GM21423 (cell line): Measurements from ENCODE around the gene MYO7B.

Experiments
- ATAC-seq: cut with Tn5 transposase; IDR thresholded peaks from one replicate; pipeline ENCODE4 v1.9.1; 2021; ENCODE audit warnings: mild to moderate bottlenecking, moderate library complexity; ENCODE audit not compliant: unreplicated experiment

Gene MYO7B

GRCh38 chr2:127572841-127573240 lies 37.4 kb downstream of the MYO7B start:
- no peak for ATAC-seq

- no peak for ATAC-seq
Measured at GRCh38 chr2:127573298-127573697, 37.8 kb downstream of the MYO7B start.

- ATAC-seq, result no peak
Measured at GRCh38 chr2:127573771-127574170, 38.3 kb downstream of the MYO7B start.

- ATAC-seq, result no peak
Measured at GRCh38 chr2:127574656-127575055, 39.2 kb downstream of the MYO7B start.

- ATAC-seq, result no peak
Measured at GRCh38 chr2:127575185-127575765, 39.8 kb downstream of the MYO7B start.

- ATAC-seq, result no peak
Measured at GRCh38 chr2:127575941-127576432, 40.5 kb downstream of the MYO7B start.

GRCh38 chr2:127576433-127577207 lies 41.1 kb downstream of the MYO7B start:
- no peak for ATAC-seq

- ATAC-seq, result no peak
Measured at GRCh38 chr2:127577208-127577475, 41.7 kb downstream of the MYO7B start.

- no peak for ATAC-seq
Measured at GRCh38 chr2:127577503-127577902, 42.0 kb downstream of the MYO7B start.

GRCh38 chr2:127577973-127578372 lies 42.5 kb downstream of the MYO7B start:
- peak; percentile 61 for ATAC-seq

- ATAC-seq, result no peak
Measured at GRCh38 chr2:127578411-127578810, 42.9 kb downstream of the MYO7B start.

- no peak for ATAC-seq
Measured at GRCh38 chr2:127579231-127579630, 43.7 kb downstream of the MYO7B start.

GRCh38 chr2:127580167-127581049 lies 44.9 kb downstream of the MYO7B start:
- ATAC-seq, result no peak

GRCh38 chr2:127581050-127581345 lies 45.5 kb downstream of the MYO7B start:
- no peak for ATAC-seq

- no peak for ATAC-seq
Measured at GRCh38 chr2:127581516-127582490, 46.3 kb downstream of the MYO7B start.

- no peak for ATAC-seq
Measured at GRCh38 chr2:127582863-127583861, 47.7 kb downstream of the MYO7B start.

GRCh38 chr2:127584047-127584446 lies 48.6 kb downstream of the MYO7B start:
- no peak for ATAC-seq

- no peak for ATAC-seq
Measured at GRCh38 chr2:127584516-127585033, 49.1 kb downstream of the MYO7B start.

GRCh38 chr2:127585270-127585807 lies 49.9 kb downstream of the MYO7B start:
- no peak for ATAC-seq
